K562 (cell line): ENCODE results near the gene LCN12. TPM values are rescaled to one million over a fixed set of nuclear protein-coding genes. Genes with fewer than 3 reads are reported as not detected.

Experiments used
- E2F3 ChIP-seq: fragments of 250-450 bp; sonication (Bioruptor Pico); IDR thresholded peaks from 2 replicates; pipeline ENCODE4 v1.4.0; 2020; ENCODE audit warnings: mild to moderate bottlenecking
- FOXA3 ChIP-seq, 2 experiments: fragments of 450-650 bp in 1 of 2; sonication (generic) in 1 of 2; formaldehyde crosslinking; IDR thresholded peaks in 1 of 2; conservative IDR thresholded peaks in 1 of 2; 2 replicates each; pipeline versions ENCODE4 v1.4.0 to v1.8.0; 2020 to 2022; ENCODE audit warnings: mild to moderate bottlenecking in 2 of 2, missing genetic modification reagents in 1 of 2
- FOXM1 ChIP-seq, 2 experiments: fragments of 450-650 bp in 1 of 2; sonication (generic) in 1 of 2; formaldehyde crosslinking in 1 of 2; IDR thresholded peaks; 2 replicates each; pipeline versions ENCODE4 v1.6.1 to v1.9.0; 2017 to 2022; ENCODE audit warnings: low read depth in 2 of 2, mild to moderate bottlenecking in 2 of 2, missing genetic modification reagents in 1 of 2, moderate library complexity in 1 of 2
- HSF4 ChIP-seq: fragments of 250-450 bp; sonication (Bioruptor Pico); IDR thresholded peaks from 2 replicates; pipeline ENCODE4 v2.1.2; 2022; ENCODE audit warnings: mild to moderate bottlenecking, moderate library complexity, borderline replicate concordance
- L3MBTL2 ChIP-seq: fragments of 450-650 bp; IDR thresholded peaks from 2 replicates; pipeline ENCODE4 v1.6.1; 2016; ENCODE audit warnings: mild to moderate bottlenecking, moderate library complexity
- NCOA6 ChIP-seq: fragments of 450-650 bp; IDR thresholded peaks from 2 replicates; pipeline ENCODE4 v1.6.1; 2017; ENCODE audit warnings: mild to moderate bottlenecking
- SAFB ChIP-seq: fragments of 200-400 bp; formaldehyde crosslinking; IDR thresholded peaks from 2 replicates; pipeline ENCODE4 v1.6.1; 2017; ENCODE audit warnings: low read depth, low read length, borderline replicate concordance
- TEAD2 ChIP-seq: fragments of 450-650 bp; IDR thresholded peaks from 2 replicates; pipeline ENCODE4 v1.6.1; 2016; ENCODE audit warnings: missing genetic modification characterization, control low read depth, missing compliant biosample characterization
- TFAM ChIP-seq: fragments of 250-450 bp; sonication (Bioruptor Pico); conservative IDR thresholded peaks from 2 replicates; pipeline ENCODE4 v1.5.0; 2021; ENCODE audit warnings: mild to moderate bottlenecking, moderate library complexity
- polyA plus RNA-seq, 8 experiments: library from polyadenylated mRNA; depleted of rRNA in 4 of 8; stranded (reverse) in 5 of 8; unstranded in 3 of 8; fragments of >200 nt; fragmentation: Nextera tagmentation in 2 of 8; fragmentation: Illumina TruSeq in 1 of 8; extraction: Ambion mirVana in 2 of 8; extraction: Trizol in 1 of 8; gene quantifications; 2 replicates each; pipeline versions ENCODE4 v1.2.1 to v1.2.3, GENCODE V29; 2011 to 2014; ENCODE audit warnings: inconsistent platforms in 1 of 8, missing spikeins in 1 of 8
- total RNA-seq, 7 experiments: library from RNA; depleted of rRNA in 6 of 7; stranded (reverse); fragments of >200 nt in 6 of 7; fragmentation: Illumina TruSeq in 2 of 7; extraction: Trizol in 2 of 7; gene quantifications; 2 replicates each; pipeline versions ENCODE4 v1.2.1 to v1.2.3, GENCODE V29; 2011 to 2021; ENCODE audit warnings: low replicate concordance in 1 of 7
- TF ChIP-seq, protein P1 (sequence below): fragments of 150-350 bp; conservative IDR thresholded peaks from 2 replicates; pipeline ENCODE4 v1.6.1; 2014; ENCODE audit warnings: low read length
- TF ChIP-seq, protein P2 (sequence below): sonication (generic); formaldehyde crosslinking; IDR thresholded peaks from 2 replicates; pipeline ENCODE4 v1.9.0; 2022; ENCODE audit warnings: mild to moderate bottlenecking, missing genetic modification reagents
- TF ChIP-seq, protein P3 (sequence below), 2 experiments: fragments of 450-650 bp; formaldehyde crosslinking in 1 of 2; IDR thresholded peaks; 2 replicates each; pipeline versions ENCODE4 v1.4.0 to v1.6.1; 2014 to 2020; ENCODE audit warnings: mild to moderate bottlenecking in 2 of 2, borderline replicate concordance in 1 of 2, low read depth in 1 of 2
- TF ChIP-seq, protein P4 (sequence below): fragments of 450-650 bp; formaldehyde crosslinking; IDR thresholded peaks from 2 replicates; pipeline ENCODE4 v1.4.0; 2020; ENCODE audit warnings: mild to moderate bottlenecking
- TF ChIP-seq, protein P5 (sequence below): fragments of 250-450 bp; sonication (Bioruptor Pico); IDR thresholded peaks from 2 replicates; pipeline ENCODE4 v1.5.0; 2021

Gene LCN12
- total and polyA plus RNA-seq, 9 of the 15 experiments (the other 6 are each of a cell fraction or from before 2014, with no cell fraction given): 0.05 TPM; not detected in 8

DNA sequence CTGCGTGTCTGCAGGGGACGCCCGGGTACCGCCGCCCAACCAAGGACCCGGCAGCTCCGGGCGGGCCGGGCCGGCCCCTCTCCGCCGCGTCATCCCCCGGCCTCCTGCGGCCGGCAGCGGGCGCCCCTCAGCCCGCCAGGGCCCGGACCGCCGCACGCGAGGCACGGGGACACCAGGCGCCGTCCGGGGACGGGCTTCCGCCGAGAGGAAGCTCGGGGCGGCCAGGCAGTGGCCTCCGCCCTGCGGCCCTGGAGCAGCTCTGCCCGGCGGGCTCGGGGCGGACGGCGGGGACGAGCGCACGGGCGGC lies 7.9 kb upstream of the LCN12 start (continued):
- TF ChIP-seq, protein P1, sequence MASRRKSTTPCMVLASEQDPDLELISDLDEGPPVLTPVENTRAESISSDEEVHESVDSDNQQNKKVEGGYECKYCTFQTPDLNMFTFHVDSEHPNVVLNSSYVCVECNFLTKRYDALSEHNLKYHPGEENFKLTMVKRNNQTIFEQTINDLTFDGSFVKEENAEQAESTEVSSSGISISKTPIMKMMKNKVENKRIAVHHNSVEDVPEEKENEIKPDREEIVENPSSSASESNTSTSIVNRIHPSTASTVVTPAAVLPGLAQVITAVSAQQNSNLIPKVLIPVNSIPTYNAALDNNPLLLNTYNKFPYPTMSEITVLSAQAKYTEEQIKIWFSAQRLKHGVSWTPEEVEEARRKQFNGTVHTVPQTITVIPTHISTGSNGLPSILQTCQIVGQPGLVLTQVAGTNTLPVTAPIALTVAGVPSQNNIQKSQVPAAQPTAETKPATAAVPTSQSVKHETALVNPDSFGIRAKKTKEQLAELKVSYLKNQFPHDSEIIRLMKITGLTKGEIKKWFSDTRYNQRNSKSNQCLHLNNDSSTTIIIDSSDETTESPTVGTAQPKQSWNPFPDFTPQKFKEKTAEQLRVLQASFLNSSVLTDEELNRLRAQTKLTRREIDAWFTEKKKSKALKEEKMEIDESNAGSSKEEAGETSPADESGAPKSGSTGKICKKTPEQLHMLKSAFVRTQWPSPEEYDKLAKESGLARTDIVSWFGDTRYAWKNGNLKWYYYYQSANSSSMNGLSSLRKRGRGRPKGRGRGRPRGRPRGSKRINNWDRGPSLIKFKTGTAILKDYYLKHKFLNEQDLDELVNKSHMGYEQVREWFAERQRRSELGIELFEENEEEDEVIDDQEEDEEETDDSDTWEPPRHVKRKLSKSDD: no peak
- TF ChIP-seq FOXM1 (IDR thresholded peaks at IDR 0.05; ENCODE audit: low read depth) (no peak), FOXM1 (CRISPR knock-in tag; IDR thresholded peaks at IDR 0.05; ENCODE audit: low read depth) (no peak), TFAM (CRISPR knock-in tag) (no peak), E2F3 (CRISPR knock-in tag) (no peak), FOXA3 (CRISPR knock-in tag; conservative IDR thresholded peaks at IDR 0.05 in 1 of 2, IDR thresholded peaks at IDR 0.05 in 1 of 2) (no peak), NCOA6 (no peak), TEAD2 (tag) (no peak), L3MBTL2 (no peak), HSF4 (CRISPR knock-in tag) (no peak), SAFB (no peak)
- TF ChIP-seq, protein P2, sequence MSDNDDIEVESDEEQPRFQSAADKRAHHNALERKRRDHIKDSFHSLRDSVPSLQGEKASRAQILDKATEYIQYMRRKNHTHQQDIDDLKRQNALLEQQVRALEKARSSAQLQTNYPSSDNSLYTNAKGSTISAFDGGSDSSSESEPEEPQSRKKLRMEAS (CRISPR knock-in tag): no peak
- TF ChIP-seq, protein P3, sequence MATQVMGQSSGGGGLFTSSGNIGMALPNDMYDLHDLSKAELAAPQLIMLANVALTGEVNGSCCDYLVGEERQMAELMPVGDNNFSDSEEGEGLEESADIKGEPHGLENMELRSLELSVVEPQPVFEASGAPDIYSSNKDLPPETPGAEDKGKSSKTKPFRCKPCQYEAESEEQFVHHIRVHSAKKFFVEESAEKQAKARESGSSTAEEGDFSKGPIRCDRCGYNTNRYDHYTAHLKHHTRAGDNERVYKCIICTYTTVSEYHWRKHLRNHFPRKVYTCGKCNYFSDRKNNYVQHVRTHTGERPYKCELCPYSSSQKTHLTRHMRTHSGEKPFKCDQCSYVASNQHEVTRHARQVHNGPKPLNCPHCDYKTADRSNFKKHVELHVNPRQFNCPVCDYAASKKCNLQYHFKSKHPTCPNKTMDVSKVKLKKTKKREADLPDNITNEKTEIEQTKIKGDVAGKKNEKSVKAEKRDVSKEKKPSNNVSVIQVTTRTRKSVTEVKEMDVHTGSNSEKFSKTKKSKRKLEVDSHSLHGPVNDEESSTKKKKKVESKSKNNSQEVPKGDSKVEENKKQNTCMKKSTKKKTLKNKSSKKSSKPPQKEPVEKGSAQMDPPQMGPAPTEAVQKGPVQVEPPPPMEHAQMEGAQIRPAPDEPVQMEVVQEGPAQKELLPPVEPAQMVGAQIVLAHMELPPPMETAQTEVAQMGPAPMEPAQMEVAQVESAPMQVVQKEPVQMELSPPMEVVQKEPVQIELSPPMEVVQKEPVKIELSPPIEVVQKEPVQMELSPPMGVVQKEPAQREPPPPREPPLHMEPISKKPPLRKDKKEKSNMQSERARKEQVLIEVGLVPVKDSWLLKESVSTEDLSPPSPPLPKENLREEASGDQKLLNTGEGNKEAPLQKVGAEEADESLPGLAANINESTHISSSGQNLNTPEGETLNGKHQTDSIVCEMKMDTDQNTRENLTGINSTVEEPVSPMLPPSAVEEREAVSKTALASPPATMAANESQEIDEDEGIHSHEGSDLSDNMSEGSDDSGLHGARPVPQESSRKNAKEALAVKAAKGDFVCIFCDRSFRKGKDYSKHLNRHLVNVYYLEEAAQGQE (IDR thresholded peaks at IDR 0.05; ENCODE audit: borderline replicate concordance): no peak
- TF ChIP-seq, protein P3 (CRISPR knock-in tag; IDR thresholded peaks at IDR 0.05; ENCODE audit: low read depth): peak; percentile 79; the same call in 1 of the 2 replicates
- TF ChIP-seq, protein P4, sequence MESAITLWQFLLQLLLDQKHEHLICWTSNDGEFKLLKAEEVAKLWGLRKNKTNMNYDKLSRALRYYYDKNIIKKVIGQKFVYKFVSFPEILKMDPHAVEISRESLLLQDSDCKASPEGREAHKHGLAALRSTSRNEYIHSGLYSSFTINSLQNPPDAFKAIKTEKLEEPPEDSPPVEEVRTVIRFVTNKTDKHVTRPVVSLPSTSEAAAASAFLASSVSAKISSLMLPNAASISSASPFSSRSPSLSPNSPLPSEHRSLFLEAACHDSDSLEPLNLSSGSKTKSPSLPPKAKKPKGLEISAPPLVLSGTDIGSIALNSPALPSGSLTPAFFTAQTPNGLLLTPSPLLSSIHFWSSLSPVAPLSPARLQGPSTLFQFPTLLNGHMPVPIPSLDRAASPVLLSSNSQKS (CRISPR knock-in tag): no peak
- TF ChIP-seq, protein P5, sequence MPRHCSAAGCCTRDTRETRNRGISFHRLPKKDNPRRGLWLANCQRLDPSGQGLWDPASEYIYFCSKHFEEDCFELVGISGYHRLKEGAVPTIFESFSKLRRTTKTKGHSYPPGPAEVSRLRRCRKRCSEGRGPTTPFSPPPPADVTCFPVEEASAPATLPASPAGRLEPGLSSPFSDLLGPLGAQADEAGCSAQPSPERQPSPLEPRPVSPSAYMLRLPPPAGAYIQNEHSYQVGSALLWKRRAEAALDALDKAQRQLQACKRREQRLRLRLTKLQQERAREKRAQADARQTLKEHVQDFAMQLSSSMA: peak; percentile 60; the same call in 1 of the 2 replicates
